ENCODE results near the gene SLC27A6.
"Not testable (repeated sequence)": the region's sequence is repeated elsewhere in the genome, so short reads cannot be mapped to it uniquely, and the experiment has no call there.

SLC27A6 gene, protein sequence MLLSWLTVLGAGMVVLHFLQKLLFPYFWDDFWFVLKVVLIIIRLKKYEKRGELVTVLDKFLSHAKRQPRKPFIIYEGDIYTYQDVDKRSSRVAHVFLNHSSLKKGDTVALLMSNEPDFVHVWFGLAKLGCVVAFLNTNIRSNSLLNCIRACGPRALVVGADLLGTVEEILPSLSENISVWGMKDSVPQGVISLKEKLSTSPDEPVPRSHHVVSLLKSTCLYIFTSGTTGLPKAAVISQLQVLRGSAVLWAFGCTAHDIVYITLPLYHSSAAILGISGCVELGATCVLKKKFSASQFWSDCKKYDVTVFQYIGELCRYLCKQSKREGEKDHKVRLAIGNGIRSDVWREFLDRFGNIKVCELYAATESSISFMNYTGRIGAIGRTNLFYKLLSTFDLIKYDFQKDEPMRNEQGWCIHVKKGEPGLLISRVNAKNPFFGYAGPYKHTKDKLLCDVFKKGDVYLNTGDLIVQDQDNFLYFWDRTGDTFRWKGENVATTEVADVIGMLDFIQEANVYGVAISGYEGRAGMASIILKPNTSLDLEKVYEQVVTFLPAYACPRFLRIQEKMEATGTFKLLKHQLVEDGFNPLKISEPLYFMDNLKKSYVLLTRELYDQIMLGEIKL

DNA sequence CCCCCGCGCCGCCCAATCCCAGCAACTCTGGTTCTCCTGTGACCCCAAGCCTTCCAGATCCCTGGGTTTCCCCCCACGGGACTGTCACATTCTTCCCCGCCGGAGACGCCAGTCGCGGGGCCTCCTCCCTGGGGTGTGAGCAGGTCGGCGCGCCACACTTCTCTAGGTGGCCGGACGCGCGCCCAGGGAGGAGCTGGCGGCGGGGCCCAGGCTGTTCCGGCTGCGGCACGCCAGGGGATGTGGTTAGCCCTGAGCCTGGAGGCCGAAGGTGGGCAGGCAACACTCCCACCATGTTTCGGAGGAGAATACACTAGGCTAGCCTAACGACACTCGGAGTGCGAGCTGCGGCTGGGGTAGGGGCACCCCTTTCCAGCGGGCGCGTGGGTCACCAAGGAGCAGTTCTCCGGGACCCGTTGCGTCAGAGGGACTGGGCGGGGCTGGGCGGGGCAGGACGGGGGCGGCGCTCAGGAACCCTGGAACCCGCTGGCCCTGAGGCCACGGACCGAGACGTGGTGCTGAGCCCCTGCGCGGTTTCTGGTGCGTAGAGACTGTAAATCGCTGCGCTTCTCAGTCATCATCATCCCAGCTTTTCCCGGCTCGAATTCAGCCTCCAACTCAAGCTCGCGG lies at the start of gene SLC27A6:
SLC27A6 (plus strand) TSS at position 478 of the 627 bp plus-strand sequence. CDS start 650 bp downstream, outside the sequence.
- in situ Hi-C loops (cut with HindIII; ENCODE audit: low sequenced_read_pairs), result no loop called here

DNA sequence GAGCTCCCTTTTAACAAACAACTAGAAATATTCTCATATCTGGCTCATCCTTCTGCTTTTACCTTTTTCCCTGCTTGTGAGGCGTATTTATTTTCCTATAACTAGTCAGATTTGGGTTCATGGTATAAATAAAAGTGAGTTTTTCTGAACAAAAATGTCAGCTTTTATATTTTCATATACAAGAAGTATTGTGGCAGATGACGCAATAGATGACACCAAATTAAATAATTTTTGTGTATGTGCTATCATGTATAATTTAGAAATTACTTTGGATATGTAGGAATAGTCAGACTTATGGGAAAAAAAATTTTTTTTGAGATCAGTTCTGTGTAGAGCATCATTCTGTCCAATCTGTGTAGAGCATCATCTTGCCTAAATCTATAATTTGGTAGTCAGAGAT lies 45.7 kb upstream of the SLC27A6 start:
- in situ Hi-C loops (cut with HindIII; ENCODE audit: low sequenced_read_pairs), result no loop called here

DNA sequence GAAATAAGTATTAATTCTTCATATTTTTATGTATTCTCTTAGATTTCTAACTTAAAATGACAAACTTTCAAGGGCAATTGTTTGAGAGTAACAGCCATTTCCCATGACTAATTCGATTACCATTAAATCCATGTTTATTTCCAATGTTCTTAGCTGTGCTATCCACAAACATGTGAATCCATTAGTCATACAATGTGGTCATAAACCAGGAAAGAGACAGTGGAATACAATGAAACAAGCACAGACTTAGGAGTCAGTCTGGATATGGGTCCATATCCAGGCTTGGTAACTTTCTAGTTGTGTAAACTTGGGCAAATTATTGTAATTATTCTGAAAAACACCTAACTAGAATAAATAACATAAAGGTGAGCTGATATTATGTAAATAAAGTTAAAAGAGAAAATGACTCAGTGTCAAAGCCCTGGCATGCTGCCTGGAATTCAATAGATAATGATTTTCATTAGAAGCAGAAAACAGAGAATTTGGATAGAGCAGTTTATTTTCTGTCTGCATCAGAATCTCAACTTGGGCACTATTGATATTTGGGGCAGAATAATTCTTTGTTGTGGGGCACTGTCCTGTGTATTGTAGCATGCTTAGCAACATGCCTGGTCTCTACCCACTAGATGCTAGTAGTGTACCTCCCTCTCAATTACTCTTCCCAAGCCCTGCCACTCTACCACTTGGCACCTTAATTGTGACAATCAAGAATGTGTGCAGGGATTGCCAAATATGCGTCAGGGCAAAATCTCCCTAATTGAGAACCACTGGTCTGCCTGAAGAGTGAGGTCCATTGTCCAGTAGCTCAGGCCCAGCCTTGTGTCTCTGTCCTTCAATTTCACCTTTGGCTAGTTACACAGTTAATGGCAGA lies 44.7 kb upstream of the SLC27A6 start:
- in situ Hi-C loops (cut with HindIII; ENCODE audit: low sequenced_read_pairs), result no loop called here

DNA sequence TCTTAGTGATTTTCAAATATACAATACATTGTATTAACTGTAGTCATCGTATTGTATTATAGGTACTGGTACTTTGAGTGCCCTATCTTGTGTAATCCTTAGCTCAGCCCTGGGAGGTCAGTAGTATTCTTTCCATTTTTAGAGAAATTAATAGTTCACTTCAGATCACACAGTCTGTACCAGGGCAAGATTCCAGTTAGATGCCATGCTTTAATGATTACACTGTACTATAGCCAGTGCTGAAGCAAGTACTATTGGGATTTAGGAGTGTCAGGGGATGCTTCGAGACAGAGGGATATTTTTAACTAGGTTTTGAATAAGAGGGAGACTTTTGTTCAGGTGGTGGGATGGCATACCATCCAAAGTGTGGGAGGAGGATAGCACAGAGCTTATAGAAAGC lies 41.0 kb upstream of the SLC27A6 start:
- in situ Hi-C loops (cut with HindIII; ENCODE audit: low sequenced_read_pairs), result no loop called here

DNA sequence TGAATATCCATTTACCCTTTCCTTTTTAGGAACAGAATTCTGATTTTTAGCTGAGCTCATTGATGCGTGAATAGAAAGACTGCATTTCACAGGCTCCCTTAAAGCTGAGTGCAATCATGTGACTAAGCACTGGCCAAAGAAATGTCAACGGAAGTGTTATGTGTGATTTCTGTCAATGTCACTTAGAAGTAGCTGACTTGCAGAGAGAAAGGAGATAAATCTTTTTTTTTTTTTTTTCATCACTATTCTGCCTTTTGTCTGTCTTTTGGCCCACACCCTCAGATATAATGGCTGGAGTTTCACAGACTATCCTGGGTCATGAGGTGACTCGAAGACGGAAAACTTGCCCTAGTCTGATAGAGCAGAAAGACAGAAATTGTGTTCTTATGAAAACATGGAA lies 39.3 kb upstream of the SLC27A6 start:
- in situ Hi-C loops (cut with HindIII; ENCODE audit: low sequenced_read_pairs), result no loop called here

DNA sequence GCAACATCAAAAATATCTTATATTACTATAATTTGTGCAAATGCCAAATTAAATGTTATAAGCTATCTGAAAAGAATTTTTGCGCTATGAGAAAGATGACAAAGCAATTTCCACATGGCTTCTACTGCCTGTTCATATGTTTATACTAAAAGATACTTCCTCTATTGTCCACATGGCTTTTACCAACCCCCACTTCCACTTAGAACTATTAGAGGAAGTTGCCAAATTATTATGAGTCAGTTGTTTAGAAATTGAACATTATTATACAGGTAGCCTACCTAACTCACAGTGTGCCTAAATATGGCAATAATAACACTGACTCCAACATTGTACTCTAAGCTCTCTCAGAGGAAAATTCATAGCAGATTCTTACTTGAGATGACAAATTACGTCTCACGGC lies 37.6 kb upstream of the SLC27A6 start:
- in situ Hi-C loops (cut with HindIII; ENCODE audit: low sequenced_read_pairs), result no loop called here

DNA sequence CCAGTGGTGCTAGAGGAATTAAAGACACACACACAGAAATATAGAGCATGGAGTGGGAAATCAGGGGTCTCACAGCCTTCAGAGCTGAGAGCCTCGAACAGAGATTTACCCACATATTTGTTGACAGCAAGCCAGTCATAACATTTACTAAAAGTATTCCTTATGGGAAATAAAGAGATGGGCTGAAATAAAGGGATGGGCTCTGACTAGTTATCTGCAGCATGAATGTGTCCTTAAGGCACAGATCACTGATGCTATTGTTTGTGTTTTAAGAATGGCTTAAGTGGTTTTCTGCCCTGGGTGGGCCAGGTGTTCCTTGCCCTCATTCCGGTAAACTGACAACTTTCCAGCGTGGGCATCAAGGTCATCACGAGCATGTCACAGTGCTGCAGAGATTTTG lies 33.1 kb upstream of the SLC27A6 start:
- in situ Hi-C loops (cut with HindIII; ENCODE audit: low sequenced_read_pairs), result not testable (repeated sequence)

DNA sequence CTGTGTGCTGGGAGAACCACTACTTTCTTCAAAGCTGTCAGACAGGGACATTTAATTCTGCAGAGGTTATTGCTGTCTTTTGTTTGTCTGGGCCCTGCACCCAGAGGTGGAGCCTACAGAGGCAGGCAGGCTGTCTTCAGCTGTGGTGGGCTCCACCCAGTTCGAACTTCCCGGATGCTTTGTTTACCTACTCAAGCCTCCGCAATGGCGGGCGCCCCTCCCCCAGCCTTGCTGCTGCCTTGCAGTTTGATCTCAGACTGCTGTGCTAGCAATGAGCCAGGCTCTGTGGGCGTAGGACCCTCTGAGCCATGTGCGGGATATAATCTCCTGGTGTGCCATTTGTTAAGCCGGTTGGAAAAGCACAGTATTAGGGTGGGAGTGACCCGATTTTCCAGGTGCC lies 22.2 kb upstream of the SLC27A6 start:
- in situ Hi-C loops (cut with HindIII; ENCODE audit: low sequenced_read_pairs), result not testable (repeated sequence)

DNA sequence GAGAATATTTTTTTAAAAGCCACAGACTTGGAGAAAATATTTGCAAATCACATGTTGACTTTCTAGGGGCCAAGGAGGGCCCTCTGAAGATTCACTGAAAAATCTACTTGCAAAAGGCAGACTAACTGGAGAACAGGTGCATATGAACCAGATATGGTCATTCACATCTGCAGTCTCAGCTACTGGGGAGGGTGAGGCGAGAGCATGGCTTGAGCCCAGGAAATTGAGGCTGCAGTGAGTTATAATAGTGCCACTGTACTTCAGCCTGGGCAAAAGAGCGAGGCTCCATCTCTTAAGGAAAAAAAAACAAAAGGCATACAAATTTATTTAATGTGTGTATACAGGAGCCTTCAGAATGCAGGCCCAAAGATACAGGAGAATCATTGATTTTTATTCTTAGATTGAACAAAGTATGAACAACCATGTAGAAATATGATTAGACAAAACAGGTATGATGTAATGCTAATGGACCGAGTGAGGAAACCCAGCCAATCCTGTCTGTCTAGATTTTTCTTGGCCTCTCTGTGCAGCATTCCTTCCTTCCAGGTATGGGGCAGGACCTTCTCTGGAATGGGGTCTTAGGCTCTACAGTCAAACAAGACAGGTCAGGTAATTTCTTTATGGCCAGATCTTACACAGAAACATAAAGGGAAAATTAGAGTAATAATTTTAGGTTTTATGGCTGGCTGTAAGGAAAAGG lies 15.3 kb upstream of the SLC27A6 start:
- in situ Hi-C loops (cut with HindIII; ENCODE audit: low sequenced_read_pairs), result no loop called here

DNA sequence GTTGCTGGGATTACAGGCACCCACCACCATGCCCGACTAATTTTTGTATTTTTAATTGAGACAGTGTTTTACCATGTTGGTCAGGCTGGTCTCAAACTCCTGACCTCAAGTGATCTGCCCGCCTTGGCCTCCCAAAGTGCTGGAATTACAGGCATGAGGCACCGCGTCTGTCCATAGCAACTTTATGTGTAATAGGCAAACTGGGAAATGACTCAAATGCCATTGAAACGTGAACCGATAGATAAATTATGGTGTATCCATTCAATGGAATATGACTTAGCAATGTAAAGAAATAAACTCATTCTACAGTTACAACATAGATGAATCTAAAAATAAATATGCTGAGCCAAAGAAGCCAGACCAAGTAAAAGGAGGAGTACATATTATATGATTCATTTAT lies 14.0 kb upstream of the SLC27A6 start:
- in situ Hi-C loops (cut with HindIII; ENCODE audit: low sequenced_read_pairs), result not testable (repeated sequence)

DNA sequence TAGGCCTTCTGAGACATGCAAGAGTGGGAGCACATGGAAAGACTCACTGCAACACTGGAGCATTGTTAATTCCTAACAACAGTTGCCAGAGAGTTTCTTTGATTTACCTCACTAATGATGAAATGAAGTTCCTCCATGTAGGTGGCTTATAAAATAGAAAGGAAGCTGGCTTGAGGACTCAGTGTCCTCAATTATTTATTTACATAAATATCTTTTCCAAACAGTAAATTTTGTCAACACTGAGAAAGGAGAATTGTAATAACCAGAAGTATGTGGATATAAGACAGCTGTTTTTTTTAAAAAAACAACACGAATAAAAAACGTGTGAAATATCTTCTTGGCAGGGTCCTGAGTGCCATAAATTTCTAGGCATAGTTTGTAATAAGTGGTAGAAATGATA lies 9.1 kb upstream of the SLC27A6 start:
- in situ Hi-C loops (cut with HindIII; ENCODE audit: low sequenced_read_pairs), result no loop called here

DNA sequence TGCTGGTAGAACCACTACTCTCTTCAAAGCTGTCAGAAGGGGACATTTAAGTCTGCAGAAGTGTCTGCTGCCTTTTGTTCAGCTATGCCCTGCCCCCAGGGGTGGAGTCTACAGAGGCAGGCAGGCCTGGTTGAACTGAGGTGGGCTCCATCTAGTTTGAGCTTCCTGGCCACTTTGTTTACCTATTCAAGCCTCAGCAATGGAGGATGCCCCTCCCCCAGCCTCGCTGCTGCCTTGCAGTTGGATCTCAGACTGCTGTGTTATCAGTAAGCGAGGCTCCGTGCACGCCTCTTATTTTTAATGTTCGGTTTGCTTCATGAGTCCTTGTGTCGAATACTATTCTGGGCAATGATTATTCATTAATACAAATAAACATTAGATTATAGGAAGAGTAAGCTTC lies 3.1 kb upstream of the SLC27A6 start:
- in situ Hi-C loops (cut with HindIII; ENCODE audit: low sequenced_read_pairs), result no loop called here

DNA sequence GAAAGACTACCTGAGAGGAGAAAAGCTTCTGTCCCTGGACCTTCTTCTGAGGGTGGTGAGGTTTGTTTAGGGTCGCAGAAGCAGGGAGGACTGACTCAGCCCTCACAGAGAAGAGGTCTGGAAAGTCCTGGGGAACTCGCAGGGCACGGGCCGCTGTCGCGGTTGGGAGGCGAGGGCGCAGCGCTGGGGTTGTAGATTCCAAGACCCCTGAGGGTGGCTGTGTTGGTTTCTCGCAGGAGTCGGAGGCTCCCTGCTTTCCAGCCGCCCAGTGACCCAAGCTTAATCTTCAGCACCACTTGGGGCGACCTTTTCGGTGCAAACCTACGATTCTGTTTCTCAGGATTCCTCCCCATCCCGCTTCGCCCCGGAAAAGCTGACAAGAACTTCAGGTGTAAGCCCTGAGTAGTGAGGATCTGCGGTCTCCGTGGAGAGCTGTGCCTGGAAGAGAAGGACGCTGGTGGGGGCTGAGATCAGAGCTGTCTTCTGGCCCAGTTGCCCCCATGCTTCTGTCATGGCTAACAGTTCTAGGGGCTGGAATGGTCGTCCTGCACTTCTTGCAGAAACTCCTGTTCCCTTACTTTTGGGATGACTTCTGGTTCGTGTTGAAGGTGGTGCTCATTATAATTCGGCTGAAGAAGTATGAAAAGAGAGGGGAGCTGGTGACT lies 482 bp downstream of the SLC27A6 start:
- in situ Hi-C loops (cut with HindIII; ENCODE audit: low sequenced_read_pairs), result no loop called here

DNA sequence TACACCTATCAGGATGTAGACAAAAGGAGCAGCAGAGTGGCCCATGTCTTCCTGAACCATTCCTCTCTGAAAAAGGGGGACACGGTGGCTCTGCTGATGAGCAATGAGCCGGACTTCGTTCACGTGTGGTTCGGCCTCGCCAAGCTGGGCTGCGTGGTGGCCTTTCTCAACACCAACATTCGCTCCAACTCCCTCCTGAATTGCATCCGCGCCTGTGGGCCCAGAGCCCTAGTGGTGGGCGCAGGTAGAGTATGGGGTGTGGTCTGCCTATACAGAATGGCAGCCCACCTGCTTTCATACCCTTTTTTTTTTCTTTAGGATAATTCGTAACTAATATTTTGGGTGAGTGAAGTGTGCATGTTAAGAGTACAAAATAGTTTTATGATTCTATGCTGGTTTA lies 1.1 kb downstream of the SLC27A6 start:
- in situ Hi-C loops (cut with HindIII; ENCODE audit: low sequenced_read_pairs), result no loop called here

DNA sequence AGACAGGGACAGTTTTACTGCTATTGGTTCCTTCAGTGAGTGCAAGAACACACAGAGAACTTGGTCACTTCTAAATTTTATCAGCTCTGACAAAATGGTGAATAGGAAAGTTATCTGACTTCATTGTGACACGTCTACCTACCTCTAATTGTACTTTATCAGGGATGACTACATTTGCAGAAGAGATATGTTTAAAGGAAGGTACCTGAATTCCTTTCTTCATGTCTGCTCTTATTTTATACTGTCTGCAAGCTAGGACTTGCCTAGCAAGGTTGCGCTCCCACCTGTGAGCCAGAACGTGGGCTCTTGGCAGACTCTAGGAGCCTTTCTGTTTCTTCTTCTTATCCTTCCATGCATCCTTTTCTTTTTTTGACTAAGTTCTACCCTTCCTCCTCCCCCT lies 1.6 kb downstream of the SLC27A6 start:
- in situ Hi-C loops (cut with HindIII; ENCODE audit: low sequenced_read_pairs), result no loop called here

DNA sequence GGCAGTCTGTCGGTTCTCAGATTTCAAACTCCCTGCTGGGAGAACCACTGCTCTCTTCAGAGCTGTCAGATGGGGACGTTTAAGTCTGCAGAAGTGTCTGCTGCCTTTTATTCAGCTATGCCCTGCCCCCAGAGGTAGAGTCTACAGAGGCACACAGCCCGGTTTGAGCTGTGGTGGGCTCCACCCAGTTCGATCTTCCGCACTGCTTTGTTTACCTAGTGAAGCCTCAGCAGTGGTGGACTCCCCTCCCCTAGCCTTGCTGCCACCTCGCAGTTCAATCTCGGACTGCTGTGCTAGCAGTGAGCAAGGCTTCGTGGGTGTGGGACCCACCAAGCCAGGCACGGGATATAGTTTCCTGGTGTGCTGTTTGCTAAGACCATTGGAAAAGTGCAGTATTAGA lies 8.0 kb downstream of the SLC27A6 start:
- in situ Hi-C loops (cut with HindIII; ENCODE audit: low sequenced_read_pairs), result no loop called here

DNA sequence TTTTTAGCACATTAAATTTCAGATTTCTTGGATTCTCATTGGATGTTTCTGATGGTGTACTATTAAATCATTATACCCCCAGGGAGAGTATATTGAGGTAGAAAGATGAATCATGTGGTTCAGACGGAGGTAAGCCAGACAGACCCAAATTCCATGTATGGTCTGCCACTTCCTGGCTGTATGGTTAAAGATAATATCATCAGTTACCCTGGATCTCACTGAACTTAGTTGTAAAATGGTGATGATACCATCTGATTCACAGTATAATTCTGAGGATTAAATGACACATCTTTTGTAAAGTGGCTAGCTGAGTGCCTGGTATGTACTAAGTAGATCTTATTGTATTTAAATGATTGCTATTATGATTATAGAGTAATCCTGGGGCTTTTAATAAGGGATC lies 9.3 kb downstream of the SLC27A6 start:
- in situ Hi-C loops (cut with HindIII; ENCODE audit: low sequenced_read_pairs), result no loop called here

DNA sequence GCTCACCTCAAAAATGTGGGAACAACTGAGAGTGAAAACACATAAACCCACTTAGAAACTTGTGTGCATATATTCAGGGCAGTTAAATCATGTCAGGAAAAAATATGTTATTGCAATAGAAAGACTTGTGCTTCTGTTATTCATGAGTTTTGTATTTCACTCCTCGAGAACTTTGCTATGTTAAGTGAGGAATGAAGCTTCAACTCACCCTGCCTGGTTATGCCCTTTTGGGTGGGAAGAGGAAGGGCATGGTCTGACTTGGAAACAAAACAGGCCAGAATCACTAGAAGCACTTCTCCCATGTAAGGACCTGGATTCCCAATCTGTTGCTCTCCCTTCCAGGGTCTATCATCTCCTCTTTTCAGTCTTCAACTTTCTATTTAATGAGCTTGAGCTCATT lies 14.5 kb downstream of the SLC27A6 start:
- in situ Hi-C loops (cut with HindIII; ENCODE audit: low sequenced_read_pairs), result no loop called here

DNA sequence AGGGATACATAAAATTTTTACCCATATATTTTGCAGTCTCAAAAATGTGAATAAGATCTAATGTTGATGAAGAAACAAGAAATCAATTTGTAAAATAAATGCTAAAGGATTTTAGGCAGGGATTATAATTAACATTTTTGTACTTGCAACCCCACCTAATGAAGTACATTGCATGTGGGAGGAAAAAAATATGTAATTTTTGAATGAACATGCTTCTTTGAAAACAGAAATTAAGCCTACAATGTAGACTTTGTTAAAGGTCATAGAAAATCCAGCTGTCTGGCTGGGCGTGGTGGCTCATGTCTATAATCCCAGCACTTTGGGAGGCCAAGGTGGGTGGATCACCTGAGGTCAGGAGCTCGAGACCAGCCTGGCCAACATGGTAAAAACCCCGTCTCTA lies 15.6 kb downstream of the SLC27A6 start:
- in situ Hi-C loops (cut with HindIII; ENCODE audit: low sequenced_read_pairs), result no loop called here

DNA sequence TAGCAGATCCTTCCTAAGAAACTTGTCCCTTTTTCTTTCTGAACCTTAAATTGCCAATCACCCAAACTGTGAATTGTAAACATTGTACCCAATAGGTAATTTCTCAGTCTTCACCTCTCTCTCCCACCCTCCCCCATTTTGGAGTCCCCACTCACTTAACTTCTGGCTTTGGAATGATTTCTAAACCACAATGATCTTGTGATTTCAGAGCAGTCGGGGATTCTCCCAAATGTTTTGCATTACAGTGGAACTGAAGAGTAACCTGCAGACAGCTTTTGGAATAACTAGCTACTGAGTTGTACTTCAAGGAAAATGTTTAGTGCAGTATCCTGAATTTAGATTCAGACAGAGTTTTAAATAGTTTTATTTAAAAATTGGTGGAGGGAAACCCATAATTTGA lies 19.2 kb downstream of the SLC27A6 start:
- in situ Hi-C loops (cut with HindIII; ENCODE audit: low sequenced_read_pairs), result no loop called here
